GOT3 (cell line): ENCODE results near the gene TNF.

ENCODE experiments used
- DNase-seq: peaks from one replicate; lab custom pipeline; 2025; ENCODE audit warnings: mixed read lengths; lab: John Stamatoyannopoulos, UW

The TNF gene

DNA sequence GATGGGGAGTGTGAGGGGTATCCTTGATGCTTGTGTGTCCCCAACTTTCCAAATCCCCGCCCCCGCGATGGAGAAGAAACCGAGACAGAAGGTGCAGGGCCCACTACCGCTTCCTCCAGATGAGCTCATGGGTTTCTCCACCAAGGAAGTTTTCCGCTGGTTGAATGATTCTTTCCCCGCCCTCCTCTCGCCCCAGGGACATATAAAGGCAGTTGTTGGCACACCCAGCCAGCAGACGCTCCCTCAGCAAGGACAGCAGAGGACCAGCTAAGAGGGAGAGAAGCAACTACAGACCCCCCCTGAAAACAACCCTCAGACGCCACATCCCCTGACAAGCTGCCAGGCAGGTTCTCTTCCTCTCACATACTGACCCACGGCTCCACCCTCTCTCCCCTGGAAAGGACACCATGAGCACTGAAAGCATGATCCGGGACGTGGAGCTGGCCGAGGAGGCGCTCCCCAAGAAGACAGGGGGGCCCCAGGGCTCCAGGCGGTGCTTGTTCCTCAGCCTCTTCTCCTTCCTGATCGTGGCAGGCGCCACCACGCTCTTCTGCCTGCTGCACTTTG, at the start of gene TNF:
Gene TNF, plus strand, starts transcription at position 231 of the 567 bp plus-strand sequence. Its CDS starts 177 bp downstream, at position 408.
- DNase-seq: no peak

DNA sequence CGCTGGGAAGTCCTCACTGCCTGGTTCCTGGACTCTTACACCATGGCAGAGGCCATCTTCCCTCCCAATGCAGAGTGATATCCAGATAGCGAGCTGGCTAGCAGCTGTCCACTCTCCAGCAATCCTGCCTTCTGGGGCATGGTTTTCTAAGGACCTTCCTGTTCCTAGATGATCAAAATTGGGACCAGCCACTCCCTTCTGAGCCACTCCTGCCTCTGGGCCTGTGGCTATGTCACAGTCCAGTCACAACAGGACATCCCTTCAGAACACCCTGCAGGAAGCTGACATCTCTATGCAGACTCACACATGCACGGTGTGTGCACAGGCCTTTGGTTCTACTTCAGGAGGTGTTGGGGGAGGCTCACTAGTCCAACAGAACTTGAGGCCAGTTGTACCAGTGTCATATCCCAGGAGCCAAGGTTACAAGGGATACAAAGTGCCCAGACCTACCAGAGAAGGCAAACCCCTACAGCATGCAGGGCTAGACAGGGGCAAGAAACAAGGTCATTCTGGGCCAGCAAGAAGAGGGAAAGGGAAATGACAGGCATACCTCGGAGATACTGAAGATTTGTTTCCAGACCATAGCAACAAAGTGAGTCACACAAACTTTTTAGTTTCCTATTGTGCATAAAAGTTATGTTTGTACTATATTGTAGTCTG, 49.3 kb upstream of the TNF start:
- DNase-seq: no peak

DNA sequence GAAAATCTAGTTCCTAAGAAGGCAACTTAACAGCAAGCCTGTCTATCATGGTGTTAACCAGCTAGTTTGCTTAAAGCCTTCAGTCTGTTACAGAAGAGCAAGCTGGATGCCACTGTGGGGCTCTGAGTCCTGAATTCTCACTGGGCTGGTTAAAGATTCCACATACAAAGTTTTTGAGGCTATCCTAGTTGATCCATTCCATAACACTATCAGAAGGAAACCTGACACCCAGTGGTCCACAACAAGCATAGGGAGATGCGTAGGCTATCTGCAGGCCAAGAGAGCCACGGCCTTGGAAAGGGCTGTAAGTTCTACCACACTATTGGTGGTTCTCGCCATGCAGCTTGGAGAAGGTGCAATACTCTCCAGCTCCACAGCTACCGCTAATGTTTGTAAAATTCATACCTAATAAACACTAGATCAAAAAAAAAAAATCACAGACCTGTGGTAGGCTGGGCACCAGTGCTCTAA, 47.0 kb upstream of the TNF start:
- no peak for DNase-seq

- no peak for DNase-seq
Observed at GRCh38 chr6:31528821-31529328, 46.5 kb upstream of the TNF start, which contains the start of gene MCCD1. Gene MCCD1 (plus strand): TSS chr6:31528962. CDS start chr6:31529015, 53 bp downstream.

- DNase-seq: no peak
Observed at GRCh38 chr6:31529329-31530150, 45.8 kb upstream of the TNF start.

- DNase-seq: no peak
Observed at GRCh38 chr6:31530659-31531058, 44.7 kb upstream of the TNF start.

DNA sequence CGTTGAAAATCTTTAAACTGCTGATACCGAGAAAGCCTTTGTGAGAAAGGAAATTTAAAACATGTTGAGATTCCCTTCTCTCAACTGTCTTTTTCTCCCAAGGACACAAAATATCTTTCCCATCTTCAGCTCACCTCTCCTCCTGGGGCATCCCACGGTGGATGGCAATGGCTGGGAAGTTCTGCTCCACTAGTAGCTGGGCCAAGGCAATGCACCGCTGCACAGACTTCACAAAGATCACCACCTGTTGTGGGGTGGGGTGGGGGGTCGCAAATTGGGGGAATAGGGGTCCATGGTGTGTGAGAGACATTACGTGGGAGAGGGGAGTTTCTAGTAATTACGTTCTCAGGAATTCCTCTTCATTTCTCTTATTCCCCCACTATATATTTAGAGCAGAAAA, 44.2 kb upstream of the TNF start:
- no peak for DNase-seq

GRCh38 chr6:31531771-31532643, 43.4 kb upstream of the TNF start:
- DNase-seq: no peak

DNA sequence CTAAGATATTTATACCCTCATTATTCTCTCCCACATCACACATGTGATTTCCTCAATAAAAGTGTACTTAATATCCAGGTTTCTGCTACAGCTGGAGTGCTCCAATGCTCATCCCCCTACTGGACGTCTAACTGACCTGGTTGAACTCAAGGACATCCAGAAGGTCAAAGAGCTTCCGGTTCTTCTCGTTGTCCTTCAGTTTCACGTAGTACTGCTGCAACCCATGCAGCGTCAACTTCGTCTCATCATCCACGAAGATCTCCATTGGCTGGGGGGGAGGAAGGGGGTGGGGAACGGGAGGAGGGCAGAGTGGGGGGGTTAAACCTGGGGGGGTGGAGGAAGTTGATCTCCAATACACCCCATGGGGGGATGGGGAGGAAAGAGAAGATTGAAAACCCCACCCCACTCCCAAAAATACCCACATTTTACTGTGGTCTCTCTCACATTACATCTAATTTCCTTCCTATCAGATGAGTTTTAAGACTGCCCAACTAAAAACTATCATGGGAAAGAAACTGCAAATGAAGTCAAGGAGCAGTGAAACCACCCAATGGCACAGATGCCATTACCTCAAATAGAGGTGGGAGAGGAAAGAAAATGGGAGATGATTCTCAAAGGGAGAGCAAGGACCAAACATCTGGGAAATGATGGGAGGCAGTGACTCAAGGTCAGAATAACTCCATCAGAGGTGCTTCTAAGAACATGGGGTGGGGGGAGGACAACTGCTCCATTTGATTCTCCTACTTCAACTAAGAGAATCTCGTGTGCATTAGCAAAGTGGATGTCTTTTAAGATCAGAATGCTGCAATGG, 42.5 kb upstream of the TNF start:
- DNase-seq: no peak

DNA sequence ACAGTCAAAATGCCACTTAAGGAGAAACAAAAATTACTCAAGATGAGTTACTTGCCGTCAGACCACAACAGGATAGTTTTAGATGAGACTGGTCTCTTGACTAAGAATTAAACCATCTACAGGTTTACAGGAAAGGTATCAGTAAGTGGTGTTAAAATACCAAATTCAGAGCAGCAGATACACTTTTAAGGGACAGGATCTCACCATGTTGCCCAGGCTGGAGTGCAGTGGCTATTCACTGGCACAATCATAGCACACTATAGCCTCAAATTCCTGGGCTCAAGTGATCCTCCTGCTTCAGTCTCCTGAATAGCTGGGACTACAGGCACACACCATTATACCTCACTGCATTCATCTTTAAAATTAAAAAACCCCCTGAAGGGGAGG, 41.9 kb upstream of the TNF start:
- no peak for DNase-seq

DNA sequence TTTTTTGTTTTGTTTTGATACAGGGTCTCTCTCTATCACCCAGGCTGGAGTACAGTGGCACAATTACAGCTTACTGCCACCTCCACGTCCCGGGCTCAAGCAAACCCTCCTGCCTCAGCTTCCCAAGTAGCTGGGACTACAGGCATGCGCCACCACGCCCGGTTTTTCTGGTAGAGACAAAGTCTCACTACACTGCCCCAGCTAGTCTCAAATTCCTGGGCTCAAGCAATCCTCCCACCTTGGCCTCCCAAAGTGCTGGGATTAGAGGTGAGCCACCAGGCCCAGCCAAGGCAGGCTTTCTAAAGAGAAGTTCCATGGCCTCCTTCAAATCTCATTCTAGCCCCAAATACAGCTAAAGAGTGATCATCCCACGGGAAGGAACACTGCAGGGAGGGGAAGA, 41.4 kb upstream of the TNF start:
- DNase-seq: no peak

DNA sequence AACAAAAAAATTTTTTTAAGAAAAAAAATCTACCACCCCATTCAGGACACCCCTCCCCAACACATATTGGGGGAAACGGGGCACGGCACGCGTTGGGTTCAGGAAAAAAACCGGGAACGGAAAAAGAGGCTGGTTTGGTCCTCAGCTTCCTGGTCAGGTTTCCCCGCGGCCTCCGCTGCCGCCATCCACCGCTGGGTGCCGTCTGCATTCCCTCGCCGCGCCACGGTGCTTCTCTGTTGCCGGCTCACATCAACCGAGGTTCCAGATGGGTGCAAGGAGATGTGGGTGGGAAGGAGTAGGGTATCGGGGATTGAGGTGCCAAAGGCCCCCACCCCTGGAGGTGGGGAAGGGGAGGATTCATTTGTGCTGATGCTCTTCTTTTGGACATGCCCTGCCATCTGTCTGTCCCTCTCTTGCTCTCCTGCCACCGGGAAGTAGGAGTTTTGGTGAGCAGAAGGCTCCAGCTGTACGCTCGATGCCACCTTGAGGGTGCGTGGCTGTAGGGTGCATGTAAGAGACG, 40.8 kb upstream of the TNF start:
- no peak for DNase-seq

DNA sequence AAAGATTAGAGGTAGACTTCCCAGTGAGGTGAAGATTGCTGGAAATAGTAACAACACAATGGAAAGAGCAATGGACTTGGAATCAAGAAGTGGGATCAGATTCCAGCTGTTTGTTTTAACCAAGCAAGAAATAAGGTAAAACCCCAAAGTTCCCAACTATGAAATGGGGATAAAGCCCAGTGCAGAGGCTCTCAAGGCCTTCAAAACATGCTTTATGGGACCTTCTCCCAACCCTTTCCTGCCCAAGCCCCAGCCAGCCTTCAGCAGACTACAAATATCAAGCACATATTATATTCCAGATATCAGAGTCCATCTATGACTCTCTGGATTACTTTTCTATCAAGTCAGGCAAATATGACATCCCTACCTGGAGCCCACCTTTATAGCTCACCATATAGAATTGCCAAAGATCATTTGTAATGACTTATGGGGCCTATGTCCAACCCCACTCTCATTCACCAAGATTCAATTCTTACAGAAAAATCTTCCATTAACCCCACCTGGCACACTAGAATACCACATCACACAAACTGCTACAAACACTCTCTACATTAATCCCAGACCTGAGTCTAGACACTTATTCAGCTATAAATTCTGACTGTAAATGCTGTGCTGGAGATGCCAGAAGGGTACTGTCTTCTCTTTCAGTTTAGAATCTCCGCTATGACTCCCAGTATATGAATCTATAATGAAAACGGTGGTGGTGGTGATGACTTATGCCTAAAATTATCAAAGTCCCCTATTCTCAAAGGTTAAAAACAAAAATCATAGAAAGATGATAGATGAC, 39.6 kb upstream of the TNF start:
- DNase-seq: no peak

DNA sequence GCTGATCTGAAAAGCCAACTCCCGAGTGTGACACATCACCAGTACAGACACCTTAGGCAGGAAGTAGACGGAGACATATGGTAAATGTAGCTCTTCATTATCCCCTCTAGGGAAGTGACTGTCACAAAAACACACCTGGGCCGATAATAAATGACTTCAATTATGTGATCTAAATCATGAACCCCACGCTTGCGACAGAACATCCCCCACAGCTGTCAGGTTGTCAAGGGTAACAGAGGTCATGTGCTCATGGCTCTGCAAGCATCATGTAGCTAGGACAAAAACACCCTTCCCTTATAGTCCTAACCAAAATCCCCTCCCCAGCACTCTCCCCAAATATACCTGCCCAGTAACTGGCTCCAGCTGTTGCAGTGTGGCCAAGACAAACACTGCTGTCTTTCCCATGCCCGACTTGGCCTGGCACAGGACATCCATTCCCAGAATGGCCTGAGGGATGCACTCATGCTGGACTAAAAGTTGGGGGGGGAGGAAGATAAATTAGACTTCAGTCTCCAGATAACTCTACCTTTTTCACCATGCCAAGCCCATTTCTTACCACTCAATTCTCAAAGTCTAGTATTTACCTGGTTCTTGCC, 36.5 kb upstream of the TNF start:
- DNase-seq: no peak

DNA sequence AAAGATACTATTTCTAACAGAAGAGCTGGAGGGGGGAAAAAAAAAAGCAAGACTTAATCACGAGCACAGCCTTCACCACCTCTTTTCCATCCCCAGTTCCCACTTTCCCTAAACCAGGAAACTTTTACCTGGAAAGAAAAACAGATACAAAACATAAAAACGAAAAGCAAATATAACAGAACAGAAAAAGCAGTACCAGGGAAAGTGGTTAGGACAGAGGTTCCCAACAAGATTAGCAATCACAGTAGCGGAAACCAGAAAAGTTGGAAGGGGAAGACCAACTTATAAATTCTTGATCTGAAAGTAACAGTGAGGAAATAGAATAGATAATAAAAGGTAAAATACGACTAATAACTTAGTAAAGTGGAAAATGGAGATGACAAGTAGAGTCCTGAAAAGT, 34.7 kb upstream of the TNF start:
- DNase-seq: no peak

DNA sequence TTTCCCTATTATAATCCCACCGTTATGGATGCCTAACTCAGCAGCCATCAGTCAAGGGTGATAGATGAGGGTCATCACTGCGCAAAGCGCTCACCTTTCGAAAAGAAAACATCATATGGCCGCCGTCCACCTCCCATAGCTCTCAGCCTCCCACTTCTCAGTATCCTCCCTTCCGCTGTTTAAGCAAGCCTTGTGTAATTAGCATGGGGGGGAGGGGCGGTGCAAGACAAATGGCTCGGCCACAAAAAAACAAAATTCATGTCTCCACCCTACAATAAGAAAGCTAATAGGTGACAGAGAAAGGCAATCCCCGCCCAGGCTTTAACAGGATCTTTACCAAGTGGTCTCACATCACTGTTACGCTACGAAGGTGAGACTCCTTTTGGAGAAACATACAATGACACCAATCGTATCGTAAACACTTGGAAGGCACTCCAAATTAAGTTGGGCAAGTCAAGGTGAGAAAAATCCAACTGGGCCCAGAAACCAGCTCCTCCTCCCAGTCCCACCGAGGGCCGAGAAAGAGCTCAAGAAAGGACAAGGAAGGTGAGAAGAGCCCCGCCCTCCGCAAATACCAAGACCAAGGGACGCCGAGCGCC, 34.2 kb upstream of the TNF start:
- no peak for DNase-seq

DNA sequence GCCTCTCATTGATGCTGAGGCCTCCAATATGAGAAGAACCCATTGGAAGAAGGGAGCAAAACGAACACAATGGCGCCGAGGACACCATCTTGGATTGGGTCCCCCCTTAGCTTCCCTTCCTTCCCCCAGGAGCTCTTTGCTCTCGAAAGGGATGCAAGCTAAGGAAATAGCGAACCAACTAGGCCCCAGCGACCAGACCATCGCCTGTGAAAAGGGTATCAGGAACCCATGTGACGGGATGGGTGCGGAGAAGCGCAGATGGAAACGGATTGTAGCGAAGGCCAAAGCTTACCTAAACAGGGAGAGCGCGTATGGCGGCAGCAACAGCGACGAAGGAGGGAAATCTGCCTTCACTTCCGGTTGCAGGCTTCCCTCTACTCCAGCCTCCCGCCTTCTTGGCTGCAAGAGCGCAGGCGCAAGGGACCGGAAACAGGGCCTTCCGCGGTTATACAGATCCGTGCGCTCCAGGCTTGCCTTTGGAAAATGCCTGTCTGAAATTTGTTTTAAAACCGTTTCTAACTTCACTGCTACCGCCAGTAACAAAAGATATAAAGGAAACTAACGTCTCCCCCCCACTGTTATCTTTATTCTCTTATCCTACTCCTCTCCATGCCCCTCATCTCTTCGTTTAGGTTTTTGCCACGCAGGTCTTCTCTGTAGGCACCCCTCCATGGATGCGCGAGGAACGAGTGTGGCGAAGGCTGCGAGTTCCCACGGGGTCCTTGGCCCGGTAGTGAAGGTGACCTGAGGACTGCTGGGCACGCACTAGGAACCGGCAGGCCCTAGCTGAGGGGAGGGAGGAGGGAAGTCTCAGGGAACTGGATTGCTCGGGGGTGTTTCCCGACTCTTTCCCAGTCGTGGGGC, 33.5 kb upstream of the TNF start, which contains the start of gene DDX39B:
Gene DDX39B, minus strand, starts transcription at position 346 of the 864 bp plus-strand sequence. CDS start 1,471 bp downstream, outside the sequence.
- peak; percentile 76 for DNase-seq

- DNase-seq: no peak
Observed at GRCh38 chr6:31543639-31544038, 31.7 kb upstream of the TNF start.
